Effector memory CD8-positive, alpha-beta T cell (primary cell): ENCODE measurements around the gene REG4.
"Not testable (repeated sequence)": the region's sequence is repeated elsewhere in the genome, so short reads cannot be mapped to it uniquely, and the experiment has no call there.

ENCODE experiments used
- ATAC-seq: fragments of 150-1000 bp; cut with Tn5 transposase; replicated peaks from 2 replicates; pipeline ENCODE4 v1.10.0; 2021; ENCODE audit warnings: mild to moderate bottlenecking, moderate library complexity
- DNase-seq, 3 experiments: peaks; one replicate each; pipeline ENCODE4 v3.0.0; 2021
- H3K27ac Mint-ChIP-seq, 2 donors: one replicate each; pipeline ENCODE4 v1.8.0; 2022; ENCODE audit warnings: mild to moderate bottlenecking in 2 of 2, mixed read lengths in 2 of 2, moderate library complexity in 2 of 2
- H3K27me3 Mint-ChIP-seq, 2 donors: one replicate each; pipeline ENCODE4 v1.8.0; 2022; ENCODE audit warnings: mixed read lengths in 2 of 2
- H3K36me3 Mint-ChIP-seq: one replicate; pipeline ENCODE4 v1.8.0; 2022; ENCODE audit warnings: mild to moderate bottlenecking, moderate library complexity, mixed read lengths; ENCODE audit not compliant: insufficient read depth
- H3K4me1 Mint-ChIP-seq, 2 donors: one replicate each; pipeline ENCODE4 v1.8.0; 2022; ENCODE audit warnings: low read depth in 2 of 2, mixed read lengths in 2 of 2
- H3K4me3 Mint-ChIP-seq, 2 donors: one replicate each; pipeline ENCODE4 v1.8.0; 2022; ENCODE audit warnings: mild to moderate bottlenecking in 2 of 2, mixed read lengths in 2 of 2, moderate library complexity in 2 of 2
- H3K9me3 Mint-ChIP-seq, 2 donors: one replicate each; pipeline ENCODE4 v1.8.0; 2022; ENCODE audit warnings: mixed read lengths in 2 of 2
- total RNA-seq, 9 experiments: gene quantifications; one replicate each; lab custom pipeline; 2026; lab: John Stamatoyannopoulos, UW

REG4 gene
- total RNA-seq, result 0 to 1.3 (median 0.13) reads per million in 9 experiments

GRCh38 chr1:119811387-119811786 is at the start of gene REG4:
Gene REG4 (minus strand): TSS chr1:119811460. CDS start chr1:119808769, 2,691 bp downstream.
- ATAC-seq (no peak), DNase-seq (no peak)
- no peaks in the 10 kb centered on the region for H3K36me3 Mint-ChIP-seq
- no peak within 1 kb of the TSS for H3K4me3 Mint-ChIP-seq
- no peak within 1 kb of the TSS for H3K27ac Mint-ChIP-seq
- no peaks in the 10 kb centered on the region for H3K9me3 Mint-ChIP-seq
- H3K27me3 Mint-ChIP-seq, result peaks cover 25 to 30% of the 10 kb centered on the region in 2 donors
- peaks cover 0 to 5% of the 10 kb centered on the region in 2 donors for H3K4me1 Mint-ChIP-seq

GRCh38 chr1:119859647-119860046 is 48.4 kb upstream of the REG4 start:
- no peak for DNase-seq
- H3K4me3 Mint-ChIP-seq, result no peak overlapping the region

GRCh38 chr1:119858556-119859214 is 47.4 kb upstream of the REG4 start:
- not testable (repeated sequence) for DNase-seq, H3K4me1 Mint-ChIP-seq, H3K27ac Mint-ChIP-seq, ATAC-seq, H3K4me3 Mint-ChIP-seq, H3K9me3 Mint-ChIP-seq, H3K36me3 Mint-ChIP-seq
- peaks cover 32 to 43% of the 10 kb centered on the region in 2 donors for H3K27me3 Mint-ChIP-seq

More at GRCh38 chr1:119859647-119860046, 48.4 kb upstream of the REG4 start:
- H3K27me3 Mint-ChIP-seq, result peaks cover 32 to 48% of the 10 kb centered on the region in 2 donors
- H3K4me1 Mint-ChIP-seq, result peaks cover 0 to 4% of the 10 kb centered on the region in 2 donors
- no peak overlapping the region for H3K27ac Mint-ChIP-seq
- no peaks in the 10 kb centered on the region for H3K9me3 Mint-ChIP-seq
- H3K36me3 Mint-ChIP-seq, result no peaks in the 10 kb centered on the region
- ATAC-seq, result no peak

- Mint-ChIP-seq H3K27me3 (peaks cover 31 to 40% of the 10 kb centered on the region in 2 donors), H3K27ac (no peak overlapping the region), H3K4me3 (no peak overlapping the region), H3K36me3 (no peaks in the 10 kb centered on the region), H3K4me1 (peaks cover 0 to 4% of the 10 kb centered on the region in 2 donors), H3K9me3 (no peaks in the 10 kb centered on the region)
- no peak for DNase-seq
- no peak for ATAC-seq
These were observed 46.9 kb upstream of the REG4 start for GRCh38 chr1:119858126-119858525.

- DNase-seq (no peak), ATAC-seq (no peak)
- Mint-ChIP-seq H3K27me3 (peaks cover 3 to 10% of the 10 kb centered on the region in 2 donors), H3K4me1 (peaks cover 0 to 1% of the 10 kb centered on the region in 2 donors), H3K27ac (no peak overlapping the region), H3K9me3 (no peaks in the 10 kb centered on the region), H3K36me3 (no peaks in the 10 kb centered on the region), H3K4me3 (no peak overlapping the region)
These were observed 41.9 kb upstream of the REG4 start for GRCh38 chr1:119853155-119853554.

GRCh38 chr1:119844206-119844605 is 32.9 kb upstream of the REG4 start:
- not testable (repeated sequence) for H3K9me3 Mint-ChIP-seq, DNase-seq, H3K27ac Mint-ChIP-seq, H3K4me3 Mint-ChIP-seq, ATAC-seq, H3K4me1 Mint-ChIP-seq, H3K36me3 Mint-ChIP-seq
- H3K27me3 Mint-ChIP-seq, result peaks cover 15 to 24% of the 10 kb centered on the region in 2 donors

GRCh38 chr1:119841306-119841705 is 30.0 kb upstream of the REG4 start:
- Mint-ChIP-seq H3K27me3 (peaks cover 21 to 26% of the 10 kb centered on the region in 2 donors), H3K4me1 (no peaks in the 10 kb centered on the region), H3K36me3 (no peaks in the 10 kb centered on the region), H3K4me3 (no peak overlapping the region), H3K27ac (no peak overlapping the region), H3K9me3 (no peaks in the 10 kb centered on the region)
- ATAC-seq, result no peak
- DNase-seq, result no peak

- Mint-ChIP-seq H3K27ac (no peak overlapping the region), H3K4me1 (no peaks in the 10 kb centered on the region), H3K4me3 (no peak overlapping the region), H3K27me3 (peaks cover 23 to 32% of the 10 kb centered on the region in 2 donors), H3K9me3 (no peaks in the 10 kb centered on the region), H3K36me3 (no peaks in the 10 kb centered on the region)
- no peak for ATAC-seq
- DNase-seq, result no peak
These were observed 29.5 kb upstream of the REG4 start for GRCh38 chr1:119840745-119841144.

- H3K4me1 Mint-ChIP-seq, result no peaks in the 10 kb centered on the region
- peaks cover 32 to 50% of the 10 kb centered on the region in 2 donors for H3K27me3 Mint-ChIP-seq
- no peak for ATAC-seq
- no peak overlapping the region for H3K27ac Mint-ChIP-seq
- no peak for DNase-seq
- no peaks in the 10 kb centered on the region for H3K9me3 Mint-ChIP-seq
- H3K4me3 Mint-ChIP-seq, result no peak overlapping the region
- H3K36me3 Mint-ChIP-seq, result no peaks in the 10 kb centered on the region
These were observed 27.0 kb upstream of the REG4 start for GRCh38 chr1:119838236-119838635.

- H3K36me3 Mint-ChIP-seq, result no peaks in the 10 kb centered on the region
- no peaks in the 10 kb centered on the region for H3K4me1 Mint-ChIP-seq
- ATAC-seq, result no peak
- H3K4me3 Mint-ChIP-seq, result no peak overlapping the region
- no peak overlapping the region for H3K27ac Mint-ChIP-seq
- no peaks in the 10 kb centered on the region for H3K9me3 Mint-ChIP-seq
- no peak for DNase-seq
- H3K27me3 Mint-ChIP-seq, result peaks cover 30 to 52% of the 10 kb centered on the region in 2 donors
These were observed 23.7 kb upstream of the REG4 start for GRCh38 chr1:119834990-119835389.

- no peaks in the 10 kb centered on the region for H3K4me1 Mint-ChIP-seq
- no peak overlapping the region for H3K4me3 Mint-ChIP-seq
- ATAC-seq, result no peak
- no peak for DNase-seq
- no peaks in the 10 kb centered on the region for H3K9me3 Mint-ChIP-seq
- no peak overlapping the region for H3K27ac Mint-ChIP-seq
- H3K36me3 Mint-ChIP-seq, result no peaks in the 10 kb centered on the region
- H3K27me3 Mint-ChIP-seq, result peaks cover 33 to 58% of the 10 kb centered on the region in 2 donors
These were observed 19.8 kb upstream of the REG4 start for GRCh38 chr1:119831027-119831426.

GRCh38 chr1:119829625-119830024 is 18.4 kb upstream of the REG4 start:
- Mint-ChIP-seq H3K9me3 (no peaks in the 10 kb centered on the region), H3K36me3 (no peaks in the 10 kb centered on the region), H3K27me3 (peaks cover 26 to 48% of the 10 kb centered on the region in 2 donors), H3K4me1 (no peaks in the 10 kb centered on the region), H3K27ac (no peak overlapping the region), H3K4me3 (no peak overlapping the region)
- no peak for DNase-seq
- no peak for ATAC-seq

- not testable (repeated sequence) for DNase-seq, H3K9me3 Mint-ChIP-seq, H3K27ac Mint-ChIP-seq, H3K4me3 Mint-ChIP-seq, H3K4me1 Mint-ChIP-seq, ATAC-seq, H3K36me3 Mint-ChIP-seq
- peaks cover 31 to 49% of the 10 kb centered on the region in 2 donors for H3K27me3 Mint-ChIP-seq
These were observed 17.7 kb upstream of the REG4 start for GRCh38 chr1:119829006-119829405.

- Mint-ChIP-seq H3K27ac (no peak overlapping the region), H3K27me3 (peaks cover 38 to 54% of the 10 kb centered on the region in 2 donors), H3K4me1 (no peaks in the 10 kb centered on the region), H3K4me3 (no peak overlapping the region), H3K9me3 (no peaks in the 10 kb centered on the region), H3K36me3 (no peaks in the 10 kb centered on the region)
- DNase-seq (no peak), ATAC-seq (no peak)
These were observed 17.0 kb upstream of the REG4 start for GRCh38 chr1:119828266-119828665.
